ENCODE measurements around the gene SLC6A5.

The SLC6A5 gene

DNA sequence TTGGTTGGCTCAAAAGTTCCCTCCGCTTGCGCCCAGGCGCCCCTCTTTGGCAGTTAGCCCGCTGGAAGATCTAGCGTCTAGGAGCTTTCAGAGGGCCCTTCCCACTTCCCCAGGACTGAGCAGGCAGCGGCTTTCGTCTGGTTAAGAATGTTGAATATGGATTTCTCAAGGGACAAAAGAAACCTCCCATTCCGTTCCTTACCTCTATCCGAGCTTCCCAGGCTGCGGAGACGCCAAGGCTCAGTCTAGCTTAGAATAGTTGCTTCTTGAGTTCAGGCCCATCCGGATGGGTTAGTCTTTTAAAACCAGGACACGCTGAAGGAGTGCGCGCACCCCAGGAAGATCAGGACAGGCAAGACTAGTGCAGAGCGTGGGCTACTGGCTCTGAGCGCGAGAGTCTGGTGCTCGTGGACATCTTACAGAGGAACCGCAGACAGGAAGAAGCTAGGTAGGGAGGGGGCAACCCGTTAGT is 71.6 kb downstream of the SLC6A5 start:
- 0 out of 2 replicates have a peak, but pooled peaks cover 6% of the 10 kb centered on the region for H3K27me3 ChIP-seq (replicated peaks; ENCODE audit: insufficient read depth, low read length)
- H3F3A ChIP-seq (ENCODE audit: insufficient read depth, low read length), result no peaks in the 10 kb centered on the region
- no peaks in the 10 kb centered on the region for H3K9me2 ChIP-seq (replicated peaks; ENCODE audit: insufficient read depth, low read length)
- no peak overlapping the region for H3K4me2 ChIP-seq (ENCODE audit: low read depth, low read length)
- no peak overlapping the region for H2AFZ ChIP-seq (ENCODE audit: low read length)
- no peaks in the 10 kb centered on the region for H3K79me2 ChIP-seq (ENCODE audit: low read length)
- no peaks in the 10 kb centered on the region for H3K36me3 ChIP-seq (replicated peaks; ENCODE audit: insufficient read depth, low read length)
- H3K27ac ChIP-seq (ENCODE audit: low read length), result no peak overlapping the region
- H4K20me1 ChIP-seq (ENCODE audit: insufficient read depth, low read length), result no peaks in the 10 kb centered on the region
- no peaks in the 10 kb centered on the region for H3K9me3 ChIP-seq (replicated peaks; ENCODE audit: insufficient read depth, low read length)
- no peak for DNase-seq
- no peak overlapping the region for H3K9ac ChIP-seq (ENCODE audit: low read length)
- TF ChIP-seq EZH2 (optimal IDR thresholded peaks at IDR 0.05; ENCODE audit: low read depth, low read length) (no peak), CTCF (IDR thresholded peaks at IDR 0.05; ENCODE audit: low read length) (no peak), EZH2phosphoT487 (IDR thresholded peaks at IDR 0.05; ENCODE audit: low read length) (no peak)
- no peak overlapping the region for H3K4me3 ChIP-seq (ENCODE audit: low read length)
- no peaks in the 10 kb centered on the region for H3K4me1 ChIP-seq (ENCODE audit: low read length)

DNA sequence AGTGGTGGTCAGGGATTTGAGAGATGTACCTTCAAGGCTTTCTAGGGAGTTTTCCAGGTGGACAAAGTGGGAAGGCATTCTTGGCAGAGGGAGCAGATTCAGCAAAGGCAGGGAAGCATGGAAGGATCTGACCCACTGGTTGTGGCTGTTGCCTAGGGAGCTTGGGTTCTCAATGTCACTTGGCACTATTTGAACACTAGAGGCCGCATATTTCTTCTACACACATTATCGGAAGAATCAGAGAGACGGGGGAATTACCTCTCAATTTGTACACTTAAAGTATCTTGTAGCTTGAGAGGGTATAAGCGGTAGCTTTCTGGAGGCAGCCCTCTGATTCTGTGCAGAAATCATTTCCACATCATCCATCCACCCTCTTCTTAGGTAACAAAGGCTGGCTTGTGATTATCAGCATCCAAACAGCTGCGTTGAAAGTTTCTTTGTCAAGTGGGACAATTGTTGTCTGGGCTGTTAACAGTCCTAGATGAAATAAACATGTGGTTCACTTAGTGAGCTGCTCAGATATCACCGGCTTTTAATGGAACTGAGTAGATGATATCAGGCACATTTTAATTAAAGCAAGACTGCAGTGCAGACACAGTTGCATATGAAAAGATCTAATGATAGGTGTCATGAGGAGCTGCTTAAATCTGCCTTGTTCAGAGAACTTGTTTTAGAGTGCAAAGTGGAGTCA is 72.6 kb downstream of the SLC6A5 start:
- Histone ChIP-seq H3F3A (ENCODE audit: insufficient read depth, low read length) (no peaks in the 10 kb centered on the region), H3K4me3 (ENCODE audit: low read length) (no peak overlapping the region), H3K27me3 (replicated peaks; ENCODE audit: insufficient read depth, low read length) (0 out of 2 replicates have a peak, but pooled peaks cover 6% of the 10 kb centered on the region), H3K9me3 (replicated peaks; ENCODE audit: insufficient read depth, low read length) (no peaks in the 10 kb centered on the region), H3K9ac (ENCODE audit: low read length) (no peak overlapping the region), H3K36me3 (replicated peaks; ENCODE audit: insufficient read depth, low read length) (no peaks in the 10 kb centered on the region), H4K20me1 (ENCODE audit: insufficient read depth, low read length) (no peaks in the 10 kb centered on the region), H3K79me2 (ENCODE audit: low read length) (no peaks in the 10 kb centered on the region), H3K4me2 (ENCODE audit: low read depth, low read length) (no peak overlapping the region), H2AFZ (ENCODE audit: low read length) (no peak overlapping the region), H3K9me2 (replicated peaks; ENCODE audit: insufficient read depth, low read length) (no peaks in the 10 kb centered on the region), H3K27ac (ENCODE audit: low read length) (no peak overlapping the region), H3K4me1 (ENCODE audit: low read length) (no peaks in the 10 kb centered on the region)
- TF ChIP-seq CTCF (IDR thresholded peaks at IDR 0.05; ENCODE audit: low read length) (peak; percentile 29), EZH2phosphoT487 (IDR thresholded peaks at IDR 0.05; ENCODE audit: low read length) (no peak)
- DNase-seq, result no peak

GRCh38 chr11:20672575-20672974 is 73.2 kb downstream of the SLC6A5 start:
- Histone ChIP-seq H3K9me3 (replicated peaks; ENCODE audit: insufficient read depth, low read length) (no peaks in the 10 kb centered on the region), H3K4me1 (ENCODE audit: low read length) (no peaks in the 10 kb centered on the region), H3K79me2 (ENCODE audit: low read length) (no peaks in the 10 kb centered on the region), H3K27ac (ENCODE audit: low read length) (no peak overlapping the region), H3K27me3 (replicated peaks; ENCODE audit: insufficient read depth, low read length) (0 out of 2 replicates have a peak, but pooled peaks cover 6% of the 10 kb centered on the region), H3K9me2 (replicated peaks; ENCODE audit: insufficient read depth, low read length) (no peaks in the 10 kb centered on the region), H3K36me3 (replicated peaks; ENCODE audit: insufficient read depth, low read length) (no peaks in the 10 kb centered on the region), H4K20me1 (ENCODE audit: insufficient read depth, low read length) (no peaks in the 10 kb centered on the region), H3K4me2 (ENCODE audit: low read depth, low read length) (no peak overlapping the region), H3K9ac (ENCODE audit: low read length) (no peak overlapping the region), H2AFZ (ENCODE audit: low read length) (no peak overlapping the region), H3F3A (ENCODE audit: insufficient read depth, low read length) (no peaks in the 10 kb centered on the region), H3K4me3 (ENCODE audit: low read length) (no peak overlapping the region)
- DNase-seq, result peak; percentile 23
- TF ChIP-seq CTCF (IDR thresholded peaks at IDR 0.05; ENCODE audit: low read length) (peak; percentile 37), EZH2phosphoT487 (IDR thresholded peaks at IDR 0.05; ENCODE audit: low read length) (no peak), EZH2 (optimal IDR thresholded peaks at IDR 0.05; ENCODE audit: low read depth, low read length) (no peak)
